Measurements from ENCODE around the gene TUFT1. TPM values are rescaled to one million over a fixed set of nuclear protein-coding genes. Genes with fewer than 3 reads are reported as not detected.

TUFT1 gene
- 15.1 and 50.6 TPM in 2 replicates for total RNA-seq

GRCh38 chr1:151540021-151540981 is at the start of gene TUFT1:
Gene TUFT1 (plus strand): TSS chr1:151540309. CDS start chr1:151540367, 58 bp downstream.

GRCh38 chr1:151510957-151511635 is 29.0 kb upstream of the TUFT1 start, which contains the start of gene CGN:
Gene CGN (plus strand): TSS chr1:151511387. CDS start chr1:151518520, 7,133 bp downstream.

GRCh38 chr1:151611832-151612500 is 71.9 kb downstream of the TUFT1 start, which contains the start of gene SNX27:
Gene SNX27 (plus strand): TSS chr1:151612050. CDS start chr1:151612202, 152 bp downstream.

Other genes starting within 250 kb of the TUFT1 start
- gene PI4KB, start 212.9 kb upstream of the TUFT1 start, total RNA-seq: 22.0 and 28.0 TPM in 2 replicates
- 19.0 and 68.0 TPM in 2 replicates for gene RFX5, start 193.1 kb upstream of the TUFT1 start, total RNA-seq
- 3.6 and 8.5 TPM in 2 replicates for gene SELENBP1, start 167.6 kb upstream of the TUFT1 start, total RNA-seq
- gene PSMB4, start 140.7 kb upstream of the TUFT1 start, total RNA-seq: 319 and 373 TPM in 2 replicates
- gene POGZ, start 80.8 kb upstream of the TUFT1 start, total RNA-seq: 6.8 and 11.3 TPM in 2 replicates
- gene CGN, start 28.9 kb upstream of the TUFT1 start, total RNA-seq: 3.4 and 4.6 TPM in 2 replicates
- gene SNX27, start 71.7 kb downstream of the TUFT1 start, total RNA-seq: 18.8 and 19.0 TPM in 2 replicates
- gene CELF3, start 176.5 kb downstream of the TUFT1 start, total RNA-seq: not detected in 2 replicates
- not detected in 2 replicates for gene RIIAD1, start 181.2 kb downstream of the TUFT1 start, total RNA-seq
- 69.9 and 101 TPM in 2 replicates for gene MRPL9, start 223.2 kb downstream of the TUFT1 start, total RNA-seq

All from tracheal epithelial cell (primary cell).